BJ (cell line): ENCODE data around the gene NUP50. TPM values are rescaled to one million over a fixed set of nuclear protein-coding genes. Genes with fewer than 3 reads are reported as not detected.

ENCODE experiments used
- CTCF ChIA-PET: fragments of 350-600 bp; formaldehyde crosslinking; extraction: SDS; loops from one replicate; lab custom pipeline; 2021; ENCODE audit warnings: antibody characterized with exemption, inconsistent platforms; lab: Yijun Ruan, JAX
- POLR2A ChIA-PET: fragments of 300-600 bp; sonication (Branson Sonifier 250); formaldehyde crosslinking; extraction: SDS; loops from one replicate; lab custom pipeline; 2021; ENCODE audit warnings: antibody characterized with exemption; lab: Charles Lee
- DNase-seq: peaks from one replicate; pipeline ENCODE4 v3.0.0-alpha.2; 2011; ENCODE audit warnings: low read depth
- H3K27me3 ChIP-seq: 2 replicates; pipeline ENCODE4 v1.6.0; 2011; ENCODE audit warnings: low read length; ENCODE audit not compliant: control insufficient read depth, insufficient read depth
- H3K36me3 ChIP-seq: 2 replicates; pipeline ENCODE4 v1.5.1; 2011; ENCODE audit warnings: low read length; ENCODE audit not compliant: control insufficient read depth, insufficient read depth
- H3K4me3 ChIP-seq: 2 replicates; pipeline ENCODE4 v1.5.1; 2011; ENCODE audit warnings: low read depth, mild to moderate bottlenecking, control low read depth, low read length
- CTCF ChIP-seq: IDR thresholded peaks from 2 replicates; pipeline ENCODE4 v1.5.1; 2011; ENCODE audit warnings: low read depth, mild to moderate bottlenecking, control low read depth, inconsistent platforms, low read length, moderate library complexity; ENCODE audit not compliant: insufficient read depth
- polyA plus RNA-seq: library from polyadenylated mRNA; depleted of rRNA; stranded (reverse); fragments of >200 nt; gene quantifications from 2 replicates; pipeline ENCODE4 v1.2.3, GENCODE V29; 2011

NUP50 gene
- polyA plus RNA-seq, 1 experiment = 12.4 TPM

GRCh38 chr22:45227645-45228400 lies 64.1 kb downstream of the NUP50 start:
- CTCF ChIA-PET = no interaction called here
- no peak for DNase-seq
- POLR2A ChIA-PET = no interaction called here
- no peak overlapping the region for H3K4me3 ChIP-seq
- H3K36me3 ChIP-seq = no peaks in the 10 kb centered on the region; the same call in none of the 2 replicates
- TF ChIP-seq CTCF = no peak
- H3K27me3 ChIP-seq = no peaks in the 10 kb centered on the region

- Histone ChIP-seq H3K36me3 (no peaks in the 10 kb centered on the region; the same call in none of the 2 replicates), H3K4me3 (no peak overlapping the region), H3K27me3 (no peaks in the 10 kb centered on the region)
- no peak for DNase-seq
- CTCF ChIA-PET = no interaction called here
- no peak for TF ChIP-seq CTCF
- POLR2A ChIA-PET = no interaction called here
These were observed 64.7 kb downstream of the NUP50 start for GRCh38 chr22:45228401-45228754.

- ChIA-PET CTCF (no interaction called here), POLR2A (no interaction called here)
- TF ChIP-seq CTCF = no peak
- no peaks in the 10 kb centered on the region for H3K27me3 ChIP-seq
- peaks cover 3% of the 10 kb centered on the region for H3K36me3 ChIP-seq
- DNase-seq = no peak
- no peak overlapping the region for H3K4me3 ChIP-seq
These were observed 65.5 kb downstream of the NUP50 start for GRCh38 chr22:45229181-45229580.

GRCh38 chr22:45230026-45230721 lies 66.4 kb downstream of the NUP50 start:
- TF ChIP-seq CTCF = no peak
- peaks cover 4% of the 10 kb centered on the region for H3K36me3 ChIP-seq
- ChIA-PET POLR2A (no interaction called here), CTCF (no interaction called here)
- no peak for DNase-seq
- H3K27me3 ChIP-seq = no peaks in the 10 kb centered on the region
- no peak overlapping the region for H3K4me3 ChIP-seq

GRCh38 chr22:45231293-45231692 lies 67.6 kb downstream of the NUP50 start:
- no peak for TF ChIP-seq CTCF
- CTCF ChIA-PET = no interaction called here
- no peak for DNase-seq
- no peak overlapping the region for H3K4me3 ChIP-seq
- H3K36me3 ChIP-seq = peaks cover 4% of the 10 kb centered on the region
- no peaks in the 10 kb centered on the region for H3K27me3 ChIP-seq
- POLR2A ChIA-PET = no interaction called here
